ENCODE data around the gene TAL1.
A peak's percentile ranks its signal among the peaks of the same experiment; 100 is the strongest.
"Not testable (repeated sequence)": the region's sequence is repeated elsewhere in the genome, so short reads cannot be mapped to it uniquely, and the experiment has no call there.

TAL1 gene

GRCh38 chr1:47210666-47211065 lies 21.4 kb downstream of the TAL1 start:
- no peak for DNase-seq

GRCh38 chr1:47209725-47210325 lies 22.2 kb downstream of the TAL1 start:
- no peak for DNase-seq

GRCh38 chr1:47209091-47209490 lies 22.9 kb downstream of the TAL1 start:
- DNase-seq = no peak

GRCh38 chr1:47208374-47208850 lies 23.6 kb downstream of the TAL1 start:
- no peak for DNase-seq

- no peak for DNase-seq
These were observed 24.1 kb downstream of the TAL1 start for GRCh38 chr1:47207803-47208373.

GRCh38 chr1:47205918-47206317 lies 26.1 kb downstream of the TAL1 start:
- DNase-seq = no peak

GRCh38 chr1:47203504-47203903 lies 28.5 kb downstream of the TAL1 start:
- DNase-seq = not testable (repeated sequence)

GRCh38 chr1:47201179-47201578 lies 30.8 kb downstream of the TAL1 start:
- no peak for DNase-seq

GRCh38 chr1:47198214-47198613 lies 33.8 kb downstream of the TAL1 start:
- DNase-seq = no peak

- DNase-seq = no peak
These were observed 35.4 kb downstream of the TAL1 start for GRCh38 chr1:47196622-47197021.

GRCh38 chr1:47195981-47196380 lies 36.0 kb downstream of the TAL1 start:
- not testable (repeated sequence) for DNase-seq

GRCh38 chr1:47194311-47194710 lies 37.7 kb downstream of the TAL1 start:
- no peak for DNase-seq

- DNase-seq = not testable (repeated sequence)
These were observed 38.5 kb downstream of the TAL1 start for GRCh38 chr1:47193496-47193895.

GRCh38 chr1:47192458-47193384 lies 39.3 kb downstream of the TAL1 start:
- DNase-seq = peak; percentile 60

- DNase-seq = no peak
These were observed 40.0 kb downstream of the TAL1 start for GRCh38 chr1:47191940-47192457.

- no peak for DNase-seq
These were observed 41.2 kb downstream of the TAL1 start for GRCh38 chr1:47190857-47191256.

- DNase-seq = no peak
These were observed 41.5 kb downstream of the TAL1 start for GRCh38 chr1:47190509-47190855.

GRCh38 chr1:47189844-47190508 lies 42.0 kb downstream of the TAL1 start, which contains the start of gene PDZK1IP1:
Gene PDZK1IP1, minus strand, starts transcription at chr1:47190036. Its CDS starts 104 bp downstream, at chr1:47189932.
- peak; percentile 39 for DNase-seq

GRCh38 chr1:47188791-47189785 lies 42.9 kb downstream of the TAL1 start:
- no peak for DNase-seq

GRCh38 chr1:47187926-47188250 lies 44.1 kb downstream of the TAL1 start:
- no peak for DNase-seq

GRCh38 chr1:47187231-47187925 lies 44.6 kb downstream of the TAL1 start:
- DNase-seq = no peak

All from fibroblast of skin of back (primary cell).